OCI-LY1 (cell line): ENCODE results near the gene CNTN6.

Source experiments
- CTCF ChIP-seq: fragments of 200-600 bp; sonication (generic), shearing (Covaris generic); IDR thresholded peaks from 2 replicates; pipeline ENCODE4 v1.5.1; 2017; ENCODE audit warnings: mild to moderate bottlenecking, antibody characterized with exemption, low read length, moderate library complexity, mixed read lengths
- EZH2 ChIP-seq: fragments of 200-600 bp; sonication (generic), shearing (Covaris generic); IDR thresholded peaks from 2 replicates; pipeline ENCODE4 v1.8.0; 2017; ENCODE audit warnings: borderline replicate concordance, mixed run types, mild to moderate bottlenecking, antibody characterized with exemption, low read length, moderate library complexity, mixed read lengths

GRCh38 chr3:1092061-1092460, 763 bp upstream of the CNTN6 start:
- TF ChIP-seq CTCF (no peak), EZH2 (no peak)
